DMS 273 treated with DMSO at 0.1 percent for 48 hours (cell line): Measurements from ENCODE around the gene PPP1R15B.

Source experiments
- DNase-seq: peaks from one replicate; lab custom pipeline; 2025; lab: John Stamatoyannopoulos, UW

PPP1R15B gene

DNA sequence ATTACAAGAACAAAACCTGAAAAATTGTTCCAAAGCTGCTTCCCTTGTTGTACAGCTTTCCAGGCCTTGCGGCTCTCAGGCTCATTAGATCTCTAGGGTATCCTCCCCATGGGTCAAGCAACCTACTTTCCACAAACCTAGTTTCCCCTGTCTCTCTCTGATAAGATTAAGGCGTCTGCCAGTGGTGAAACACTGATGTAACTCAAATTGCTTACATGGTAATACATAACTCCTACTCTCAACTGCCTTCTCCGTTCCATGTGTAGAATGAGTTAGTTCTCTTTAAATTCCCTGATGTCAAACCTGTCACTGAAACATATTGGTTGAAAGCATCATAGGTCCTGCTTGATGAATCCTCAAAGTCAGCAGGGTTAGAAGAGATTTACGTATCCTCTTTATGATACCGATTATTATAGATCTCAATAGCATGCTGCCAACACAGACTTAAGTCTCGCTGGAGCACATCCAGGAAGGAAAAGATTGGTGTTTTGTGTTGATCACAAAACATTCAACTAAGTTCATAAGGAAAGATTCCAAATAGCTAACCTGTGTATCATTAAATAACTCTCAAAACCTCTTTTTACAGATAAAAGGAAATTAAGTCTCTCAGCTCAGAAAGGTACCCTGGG is 10.6 kb downstream of the PPP1R15B start:
- DNase-seq, result no peak

DNA sequence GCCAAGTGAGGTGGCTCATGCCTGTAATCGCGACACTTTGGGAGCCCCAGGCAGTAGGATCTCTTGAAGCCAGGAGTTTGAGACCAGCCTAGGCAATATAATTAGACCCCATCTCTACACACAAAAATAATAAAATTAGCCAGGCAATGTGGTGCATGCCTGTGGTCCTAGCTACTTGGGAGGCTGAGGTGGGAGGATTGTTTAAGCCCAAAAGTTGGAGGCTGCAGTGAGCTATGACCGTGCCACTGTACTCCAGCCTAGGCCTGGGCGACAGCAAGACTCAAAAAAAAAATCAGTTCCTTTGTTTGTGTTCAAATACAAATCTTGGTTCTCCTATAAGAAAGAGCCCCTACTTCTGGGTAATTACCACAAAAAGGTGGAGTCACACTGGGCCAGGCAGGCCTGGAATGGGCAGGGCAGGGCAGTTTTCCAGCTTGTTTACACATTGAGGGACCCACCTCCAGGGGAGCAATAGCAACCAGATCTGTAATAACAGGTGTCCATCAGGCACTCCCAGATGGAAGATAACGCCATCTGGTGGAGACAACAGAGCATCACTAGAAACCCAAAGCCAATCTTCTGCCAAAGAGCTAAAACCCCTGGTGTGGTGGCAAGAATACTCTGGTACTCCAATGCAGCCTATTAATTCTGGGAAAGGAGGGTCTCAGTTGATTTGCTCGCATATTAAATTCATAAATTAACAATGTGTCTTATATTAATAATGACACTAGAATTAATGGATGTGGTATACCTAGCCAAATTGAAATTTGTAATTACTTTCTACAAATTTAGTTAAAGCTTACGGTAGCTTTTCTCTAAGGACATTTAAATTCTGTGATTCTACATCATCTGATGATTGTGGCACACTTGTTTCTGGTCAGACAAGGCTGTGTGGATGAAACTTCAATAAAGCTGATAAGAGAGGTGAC is 13.2 kb downstream of the PPP1R15B start:
- peak; percentile 91 for DNase-seq

DNA sequence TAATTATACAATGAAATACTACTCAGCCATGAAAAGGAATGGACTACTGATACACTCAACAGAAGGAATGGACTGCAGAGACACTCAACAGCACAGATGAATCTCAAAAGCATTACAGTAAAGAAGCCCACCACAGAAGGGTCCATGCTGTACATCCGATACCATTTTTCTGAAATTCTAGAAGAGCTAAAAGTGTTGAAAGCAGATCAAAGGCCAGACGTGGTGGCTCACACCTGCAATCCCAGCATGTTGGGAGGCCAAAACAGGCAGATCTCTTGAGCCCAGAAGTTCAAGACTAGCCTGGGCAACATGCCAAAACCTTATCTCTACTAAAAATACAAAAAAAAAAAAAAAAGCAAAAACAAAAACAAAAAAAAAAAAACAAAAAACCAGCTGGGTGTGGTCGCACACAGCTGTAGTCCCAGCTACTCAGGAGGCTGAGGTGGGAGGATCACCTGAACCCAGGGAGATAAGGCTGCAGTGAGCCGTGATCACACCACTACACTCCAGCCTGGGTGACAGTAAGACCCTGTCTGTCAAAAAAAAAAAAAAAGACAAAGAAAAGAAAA is 15.5 kb downstream of the PPP1R15B start:
- DNase-seq, result no peak

DNA sequence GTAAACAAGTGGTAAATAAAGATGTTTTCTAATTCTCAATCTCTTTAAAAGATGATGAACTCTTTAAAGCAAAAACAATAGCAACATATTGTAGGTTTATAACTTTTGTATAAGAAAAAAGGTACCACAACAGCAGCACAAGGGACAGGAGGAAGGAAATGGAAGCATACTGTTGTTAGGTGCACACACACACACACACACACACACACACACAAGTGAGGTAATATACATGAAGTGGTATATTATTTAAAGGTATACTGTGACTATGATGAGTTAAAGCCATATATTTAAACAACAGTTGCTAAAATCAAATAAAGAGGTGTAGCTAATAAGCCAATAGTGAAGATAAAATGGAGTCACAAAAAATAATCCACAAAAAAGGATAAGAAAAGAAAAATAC is 20.0 kb downstream of the PPP1R15B start:
- DNase-seq, result no peak

DNA sequence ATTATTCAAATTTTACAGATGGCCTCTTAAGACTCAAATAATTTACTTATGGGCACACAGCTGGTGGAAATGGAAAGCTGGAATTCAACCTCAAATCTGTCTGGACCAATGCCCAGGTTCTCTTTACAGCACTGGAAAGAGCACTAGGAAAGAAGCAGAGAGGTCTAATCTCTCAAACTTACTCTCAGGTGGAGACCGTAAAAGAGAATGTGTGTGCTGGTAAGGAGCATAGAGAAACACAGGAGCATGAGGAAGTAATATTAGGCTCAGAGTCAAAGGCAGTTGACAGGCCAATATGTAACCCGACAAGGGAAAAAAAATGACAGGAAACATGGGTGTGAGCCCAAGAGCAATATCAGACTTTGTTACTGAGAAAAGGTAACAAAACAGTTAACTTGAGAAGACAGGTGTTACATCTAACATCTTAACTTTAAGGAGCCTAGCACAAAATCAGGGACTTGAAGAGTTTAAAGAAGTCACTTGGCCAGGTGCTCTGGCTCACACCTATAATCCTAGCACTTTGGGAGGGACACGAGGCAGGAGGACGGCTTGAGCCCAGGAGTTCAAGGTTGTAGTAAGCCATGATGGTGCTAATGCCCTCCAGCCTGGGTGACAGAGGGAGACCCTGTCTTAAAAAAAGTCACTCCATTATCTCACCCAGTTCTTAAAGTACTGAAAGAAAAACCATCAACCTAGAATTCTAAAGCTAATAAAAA is 20.7 kb downstream of the PPP1R15B start:
- DNase-seq, result peak; percentile 24

DNA sequence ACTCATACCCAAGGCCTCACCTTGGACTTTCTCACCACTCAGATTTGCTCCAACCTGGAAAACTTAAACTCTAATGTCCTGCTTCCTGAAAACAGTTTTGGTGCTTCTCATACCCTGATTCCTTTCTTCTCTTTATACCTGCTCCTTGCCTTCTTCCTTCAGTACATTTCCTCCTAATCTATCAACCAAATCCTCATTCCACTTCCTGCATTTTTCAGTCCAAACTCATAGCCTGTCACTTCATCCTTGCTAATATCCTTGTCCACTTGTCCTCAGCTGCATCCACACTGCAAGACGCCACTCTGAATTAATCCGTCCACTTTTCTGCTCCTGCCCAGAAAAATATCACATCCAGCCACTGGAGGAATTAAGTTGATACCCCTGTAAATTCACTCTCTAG is 25.9 kb downstream of the PPP1R15B start:
- no peak for DNase-seq

DNA sequence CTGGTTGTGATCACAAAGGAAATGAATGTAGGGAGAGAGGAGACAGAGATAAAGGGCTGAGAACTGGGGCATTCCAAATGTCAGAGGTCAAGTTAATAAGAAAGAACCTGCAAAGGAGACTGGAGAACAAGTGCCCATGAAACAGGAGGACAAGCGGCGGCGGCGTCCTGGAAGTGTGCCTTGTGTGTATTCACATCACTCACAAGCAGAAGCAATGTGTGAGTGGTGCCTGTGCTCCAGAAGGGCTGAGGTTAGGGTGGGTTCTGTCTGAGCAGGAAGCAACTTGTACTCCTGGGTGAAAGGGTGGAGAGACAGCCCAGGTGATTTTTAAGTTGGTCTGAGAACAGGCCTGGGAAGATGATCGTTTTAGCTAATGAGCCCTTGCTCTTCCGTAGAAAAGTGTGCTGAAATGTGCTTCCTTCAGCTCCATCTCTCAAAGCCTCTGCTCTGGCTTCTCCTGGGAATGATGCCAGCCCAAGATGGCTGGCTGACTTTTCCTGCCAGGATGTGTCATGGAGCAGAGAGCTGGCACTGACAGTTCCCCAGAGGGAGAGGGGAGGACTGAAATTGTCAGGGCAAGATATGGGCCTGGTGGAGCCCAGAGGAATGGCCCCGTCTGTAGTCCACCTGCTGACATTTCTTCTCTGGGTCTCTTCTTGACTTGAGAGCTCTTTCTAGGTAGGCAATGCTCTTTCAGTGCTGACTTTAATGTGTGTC is 26.8 kb downstream of the PPP1R15B start:
- DNase-seq, result no peak

DNA sequence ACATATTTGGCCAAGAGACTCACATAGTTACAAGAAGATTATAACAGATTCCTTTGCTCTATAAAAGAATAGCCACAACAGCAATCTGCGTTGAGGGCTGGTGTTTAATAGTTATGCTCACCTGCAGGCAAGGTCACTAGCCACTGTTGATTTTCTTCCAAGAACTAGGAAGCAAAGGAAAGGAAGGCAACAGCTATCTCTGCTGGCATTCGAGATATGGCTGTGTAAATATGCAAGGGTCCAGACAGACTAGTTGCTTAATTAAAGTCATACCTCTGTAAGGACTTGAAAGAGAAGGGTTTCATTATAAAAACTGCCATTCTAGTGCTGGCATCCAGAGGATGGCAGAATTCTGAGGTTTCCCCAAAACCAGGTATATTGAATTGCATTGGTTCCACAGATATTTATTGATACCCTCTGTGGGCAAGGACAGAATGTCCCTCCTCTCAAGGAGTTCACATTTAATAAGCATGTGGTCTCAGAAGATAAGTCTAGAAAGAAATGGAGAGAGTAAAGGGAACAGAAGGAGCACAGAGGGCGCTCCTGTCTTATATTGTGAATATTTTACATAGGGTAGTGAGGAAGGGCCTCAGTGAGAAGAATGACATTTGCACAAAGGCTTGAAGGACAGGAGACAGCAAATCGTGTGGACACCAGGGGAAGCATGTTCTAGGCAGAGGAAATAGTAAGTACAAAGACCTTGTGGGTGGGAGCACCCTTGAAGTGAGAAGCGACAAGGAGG is 28.3 kb downstream of the PPP1R15B start:
- no peak for DNase-seq

DNA sequence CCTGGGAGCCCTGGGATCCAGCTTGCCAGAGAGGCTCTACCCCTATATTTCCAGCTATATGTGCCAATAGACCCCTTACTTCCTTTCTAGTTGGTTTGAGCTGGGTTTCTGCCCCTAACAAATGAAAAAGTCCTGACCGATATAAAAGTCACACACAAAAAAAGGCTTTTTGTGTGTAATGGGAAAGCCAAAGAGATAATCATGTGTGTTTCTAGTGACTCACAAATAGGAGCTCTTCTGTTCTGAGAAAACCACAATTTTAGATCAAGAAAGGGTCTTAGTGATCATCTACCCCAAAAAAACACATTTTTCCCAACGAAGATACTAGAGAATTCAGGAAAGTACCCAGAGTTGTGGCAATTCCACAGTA is 28.9 kb downstream of the PPP1R15B start:
- no peak for DNase-seq

DNA sequence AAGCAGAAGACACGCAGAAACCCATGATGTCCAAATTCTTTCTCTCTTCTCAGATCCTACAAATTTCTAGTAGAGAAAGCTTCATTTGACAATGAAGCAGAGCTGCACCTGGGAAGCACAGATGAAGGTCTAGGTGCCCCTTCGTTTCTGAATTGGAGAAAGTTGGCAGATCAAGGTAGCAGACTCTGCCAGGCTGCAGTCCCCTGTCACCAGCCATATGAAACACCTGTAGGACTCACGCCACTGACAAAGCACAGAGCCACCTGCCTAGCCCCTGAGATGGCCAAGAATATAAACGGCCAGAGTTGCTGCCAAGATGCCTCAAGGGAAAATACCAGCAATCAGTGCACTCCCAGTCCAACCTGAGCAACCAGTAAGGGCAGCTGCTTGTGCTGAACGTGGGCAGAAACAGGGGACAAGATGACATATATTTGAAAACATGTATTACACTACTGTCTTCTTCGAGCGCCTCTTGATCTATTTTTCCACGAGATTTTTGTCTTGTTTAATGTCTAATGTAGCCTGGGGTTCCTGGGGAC is 31.3 kb downstream of the PPP1R15B start:
- DNase-seq, result no peak

DNA sequence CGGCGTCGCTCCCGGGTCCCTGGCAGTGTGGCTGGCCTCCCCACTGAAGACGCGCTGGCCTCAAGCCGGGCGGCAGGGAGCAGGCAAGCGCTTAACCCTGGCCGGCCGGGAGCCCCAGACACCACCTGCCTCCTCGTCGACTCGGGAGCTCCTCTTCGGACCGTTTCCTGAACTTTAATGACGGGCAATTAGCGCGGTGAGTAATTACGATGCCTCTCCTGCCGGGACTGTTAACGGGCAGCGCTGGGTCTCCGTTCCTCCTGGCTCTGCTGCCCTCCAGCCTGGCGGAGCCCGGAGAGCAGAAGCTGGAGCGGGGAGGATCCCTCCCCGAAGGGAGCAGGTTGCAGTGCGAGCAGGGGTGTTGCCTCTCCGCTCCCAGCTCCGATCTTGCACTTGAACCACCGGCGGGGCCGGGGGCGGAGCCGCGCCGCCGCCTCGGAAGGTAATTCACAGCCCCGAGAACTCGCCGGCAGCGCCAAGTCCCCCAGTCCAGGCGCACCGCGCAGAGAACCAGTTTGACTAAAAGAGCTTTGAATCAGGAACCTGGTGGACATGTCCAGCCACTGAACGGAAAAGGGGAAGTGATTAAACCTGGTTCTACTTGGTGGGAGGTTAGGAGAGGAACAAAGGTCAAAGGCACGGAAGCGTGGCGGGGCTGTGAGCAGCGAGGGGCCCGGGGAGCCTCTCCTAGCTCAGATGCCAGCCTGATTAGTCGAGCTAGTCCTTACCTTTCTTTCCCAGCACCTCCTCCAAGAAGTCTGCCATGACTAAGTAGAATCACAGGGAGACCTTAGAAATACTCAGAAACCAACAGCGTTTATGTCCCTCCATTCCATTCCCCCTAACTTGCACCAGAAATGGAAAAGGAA is 33.6 kb downstream of the PPP1R15B start:
- DNase-seq, result no peak

DNA sequence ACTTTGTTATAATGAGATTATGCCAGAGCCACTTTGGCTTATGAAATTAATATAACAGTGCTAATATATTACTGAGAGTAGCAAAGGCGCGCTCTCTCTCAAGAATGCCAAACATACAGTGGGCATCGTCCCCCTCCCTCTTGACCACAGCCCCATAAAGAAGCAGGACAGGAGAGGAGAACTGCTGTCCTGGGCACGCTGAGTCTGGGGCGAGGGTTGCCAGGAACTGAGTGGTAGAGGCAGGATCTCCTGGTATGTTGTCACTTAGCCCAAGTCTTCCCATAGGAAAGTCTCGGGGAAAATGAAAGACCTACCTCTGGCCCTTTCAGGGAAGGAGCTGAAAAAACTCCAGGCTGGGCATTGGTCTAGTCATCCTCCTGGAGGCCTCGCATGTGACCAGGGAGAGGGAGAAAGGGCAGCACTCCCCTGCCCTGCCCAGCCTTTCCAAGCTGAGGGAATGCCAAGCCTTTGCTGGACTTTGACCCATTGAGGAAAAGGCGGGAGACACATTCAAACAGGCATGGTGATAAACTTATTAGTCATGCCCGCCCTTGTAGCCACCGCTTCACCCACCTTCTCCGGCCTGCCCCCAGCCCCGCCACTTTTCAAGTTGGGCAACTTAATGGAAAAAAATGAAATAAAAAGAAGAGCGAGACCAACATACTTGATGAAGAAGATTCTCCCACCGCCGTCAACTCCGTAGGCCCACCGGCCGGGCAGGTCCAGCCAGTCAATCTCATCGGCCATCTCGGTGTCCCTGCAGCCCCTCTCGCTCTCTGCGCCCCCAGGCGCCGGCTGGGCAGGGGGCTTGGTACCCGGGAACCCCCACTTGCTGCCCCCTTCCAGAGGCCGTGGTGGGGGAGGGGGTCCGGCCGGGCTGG is 34.5 kb downstream of the PPP1R15B start:
- DNase-seq, result no peak

DNA sequence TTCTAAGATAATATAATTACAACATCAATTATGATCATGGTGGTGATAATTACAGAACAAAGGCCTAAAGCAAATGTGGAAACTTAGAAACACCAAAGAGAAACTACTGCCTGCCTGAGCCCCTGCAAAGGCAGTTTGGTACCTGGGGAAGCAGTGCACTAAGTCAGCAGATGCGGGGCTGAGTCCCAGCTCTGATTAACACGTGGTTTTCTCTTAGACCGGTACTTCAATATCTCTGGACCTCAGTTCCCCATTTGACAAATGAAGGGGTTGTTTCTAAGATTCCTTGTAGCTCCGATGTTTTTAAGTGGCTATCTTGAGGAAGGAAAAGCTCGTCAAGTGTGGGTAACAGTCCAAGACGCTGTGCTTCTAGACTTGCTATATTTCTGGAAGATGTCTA is 35.2 kb downstream of the PPP1R15B start:
- no peak for DNase-seq

DNA sequence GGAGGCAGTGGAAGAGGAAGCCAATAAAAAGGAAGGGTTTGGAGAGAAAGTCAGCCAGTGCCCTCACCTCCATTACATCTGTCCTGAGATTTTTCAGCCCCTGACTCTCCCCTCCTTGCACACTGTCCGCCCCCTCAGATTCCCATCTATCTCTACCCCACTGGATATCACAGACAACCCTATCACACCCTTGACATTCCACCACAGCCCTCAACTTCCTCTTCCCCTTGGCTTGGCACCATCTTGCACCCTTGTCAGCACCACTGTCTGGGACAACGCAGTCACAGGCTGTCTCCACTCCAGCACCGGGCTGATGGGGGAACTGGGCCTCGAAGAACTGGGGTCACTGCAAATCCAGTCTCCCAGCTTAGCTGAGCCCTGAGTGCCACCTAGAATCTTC is 37.7 kb downstream of the PPP1R15B start:
- DNase-seq, result no peak

DNA sequence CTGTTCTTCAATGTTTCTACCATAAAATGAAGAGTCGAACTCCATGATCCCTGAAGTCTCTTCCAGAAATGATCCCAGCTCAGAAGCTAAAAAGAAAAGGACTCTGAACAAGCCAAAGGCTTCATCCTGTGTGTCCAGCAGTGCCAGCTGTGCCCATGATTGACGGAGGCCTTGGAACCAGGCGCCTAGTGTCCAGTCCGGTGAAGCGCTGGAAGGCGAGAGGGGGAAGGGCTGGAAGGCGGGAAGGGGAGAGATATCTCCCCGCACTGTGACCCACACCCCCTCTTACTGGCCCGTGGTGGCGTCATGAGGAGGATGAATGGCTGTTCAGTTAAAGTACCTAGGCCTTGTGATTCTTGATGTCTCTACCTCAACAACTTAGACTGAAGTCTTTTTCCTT is 41.4 kb downstream of the PPP1R15B start:
- no peak for DNase-seq

DNA sequence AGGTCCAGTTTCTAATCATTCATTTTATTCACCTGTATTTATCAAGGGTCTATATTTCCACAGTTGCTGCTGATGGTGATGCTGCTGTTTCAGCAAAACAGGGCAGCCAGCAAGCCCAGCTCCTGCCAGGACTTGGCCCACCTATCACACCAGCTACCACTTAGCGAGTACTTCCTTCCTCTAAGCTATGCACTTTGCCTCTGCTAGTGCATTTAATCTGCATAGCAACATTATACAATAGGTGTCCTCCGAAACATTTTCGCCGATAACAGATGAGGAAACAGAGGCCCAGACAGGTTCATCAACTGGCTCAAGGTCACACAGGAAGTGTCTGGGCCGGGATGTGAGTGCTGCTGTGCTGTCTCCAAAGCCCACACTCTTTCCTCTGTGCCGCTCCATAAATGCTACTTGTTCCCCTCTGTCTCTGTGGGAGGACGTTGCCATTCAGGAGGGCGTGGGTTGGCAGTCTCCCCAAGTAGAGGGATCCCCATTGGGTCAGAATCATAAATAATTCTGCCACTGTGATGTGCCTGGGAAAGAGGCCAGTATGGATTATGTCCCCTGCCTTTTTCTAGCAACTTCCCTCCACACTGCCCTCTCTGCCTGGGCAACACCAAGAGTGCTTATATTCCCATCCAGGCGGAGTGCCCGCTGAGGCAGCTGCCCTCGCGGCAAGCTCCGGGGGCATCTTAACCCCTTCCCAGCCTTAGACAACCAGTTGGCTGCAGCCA is 42.5 kb downstream of the PPP1R15B start:
- no peak for DNase-seq

DNA sequence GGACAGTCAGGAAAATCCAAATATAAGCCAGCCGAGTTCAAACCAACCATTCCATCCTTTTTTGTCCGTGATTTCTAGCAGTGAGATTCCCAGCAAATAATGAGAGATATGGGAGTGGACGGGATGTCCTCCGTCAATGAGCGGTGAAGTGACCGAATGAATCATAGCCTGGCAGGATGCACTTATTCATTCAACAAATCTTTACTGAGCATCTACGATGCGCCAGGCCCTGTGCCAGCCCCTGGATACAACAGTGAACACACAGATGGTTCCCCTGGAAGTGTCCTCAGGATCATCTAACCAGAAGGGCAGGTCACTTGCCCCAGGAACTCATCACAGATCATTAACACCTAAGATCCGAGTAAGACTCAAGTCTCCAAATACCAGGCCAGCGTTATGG is 43.7 kb downstream of the PPP1R15B start:
- DNase-seq, result no peak

DNA sequence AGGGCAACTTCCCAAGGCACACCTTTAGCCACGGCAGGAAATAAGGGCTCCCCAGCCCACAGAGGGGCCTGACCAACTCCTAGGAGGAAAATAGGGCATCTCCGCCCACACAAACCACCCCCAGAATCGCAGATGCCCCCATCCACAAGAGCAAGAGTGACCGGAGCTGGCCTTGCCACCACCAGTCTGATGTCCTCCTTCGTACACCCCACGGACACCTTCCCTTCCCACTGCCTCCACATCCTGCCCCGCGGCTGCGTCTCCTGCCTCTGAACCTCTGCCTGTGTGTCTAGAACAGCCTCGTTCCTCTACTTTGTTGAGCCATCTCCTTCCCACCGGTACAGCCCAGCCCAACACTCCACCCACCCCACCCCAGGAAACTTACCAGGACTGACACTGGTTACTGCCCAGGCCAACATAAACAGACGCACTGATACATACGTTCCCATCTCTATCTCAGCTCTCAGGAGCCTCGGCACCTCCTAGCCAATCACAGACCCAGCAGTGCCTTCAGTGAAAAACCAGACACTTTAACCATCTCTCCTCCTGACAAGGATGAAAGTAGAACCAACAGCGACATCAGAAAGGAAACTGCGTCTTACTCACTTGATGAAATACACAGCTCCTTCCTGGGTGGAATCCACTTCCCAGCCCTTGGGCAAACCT is 44.3 kb downstream of the PPP1R15B start:
- no peak for DNase-seq
